T-helper 22 cell (primary cell): ENCODE measurements around the gene EDN2.

Experiments used
- DNase-seq: peaks from one replicate; pipeline ENCODE4 v3.0.0-alpha.2; 2020; ENCODE audit warnings: low read depth

EDN2 gene

GRCh38 chr1:41464885-41465284, 19.6 kb downstream of the EDN2 start:
- DNase-seq = no peak

- DNase-seq = no peak
Observed at GRCh38 chr1:41463516-41463915, 21.0 kb downstream of the EDN2 start.

- DNase-seq = no peak
Observed at GRCh38 chr1:41462680-41463004, 21.8 kb downstream of the EDN2 start.

GRCh38 chr1:41461790-41462679, 22.4 kb downstream of the EDN2 start:
- DNase-seq = no peak

GRCh38 chr1:41456847-41457540, 27.5 kb downstream of the EDN2 start:
- no peak for DNase-seq

GRCh38 chr1:41455479-41456332, 28.8 kb downstream of the EDN2 start:
- DNase-seq = no peak

- DNase-seq = no peak
Observed at GRCh38 chr1:41454406-41454805, 30.1 kb downstream of the EDN2 start.

- no peak for DNase-seq
Observed at GRCh38 chr1:41452704-41453290, 31.7 kb downstream of the EDN2 start.

- no peak for DNase-seq
Observed at GRCh38 chr1:41450747-41451285, 33.7 kb downstream of the EDN2 start.

GRCh38 chr1:41449326-41449921, 35.1 kb downstream of the EDN2 start:
- DNase-seq = no peak

- DNase-seq = no peak
Observed at GRCh38 chr1:41448821-41449220, 35.7 kb downstream of the EDN2 start.

GRCh38 chr1:41447995-41448770, 36.3 kb downstream of the EDN2 start:
- no peak for DNase-seq

- no peak for DNase-seq
Observed at GRCh38 chr1:41446851-41447610, 37.5 kb downstream of the EDN2 start.

GRCh38 chr1:41444785-41445184, 39.7 kb downstream of the EDN2 start:
- DNase-seq = no peak

- DNase-seq = no peak
Observed at GRCh38 chr1:41444246-41444645, 40.2 kb downstream of the EDN2 start.

- DNase-seq = no peak
Observed at GRCh38 chr1:41442697-41443251, 41.7 kb downstream of the EDN2 start.

- DNase-seq = no peak
Observed at GRCh38 chr1:41440321-41441085, 44.0 kb downstream of the EDN2 start.

- no peak for DNase-seq
Observed at GRCh38 chr1:41439234-41439633, 45.2 kb downstream of the EDN2 start.

- DNase-seq = no peak
Observed at GRCh38 chr1:41438711-41439110, 45.8 kb downstream of the EDN2 start.
